KMS-11 (cell line): ENCODE data around the gene OPALIN.

Experiments
- H2AFZ ChIP-seq: fragments of 200-600 bp; sonication (generic); 2 replicates; pipeline ENCODE4 v1.6.1; 2016; ENCODE audit warnings: antibody characterized with exemption, mixed run types, low read depth
- H3K27ac ChIP-seq: fragments of 200-600 bp; sonication (generic); 2 replicates; pipeline ENCODE4 v1.6.1; 2016; ENCODE audit warnings: mild to moderate bottlenecking, mixed run types
- H3K27me3 ChIP-seq: fragments of 200-600 bp; sonication (generic); 2 replicates; pipeline ENCODE4 v1.6.1; 2017; ENCODE audit warnings: mild to moderate bottlenecking, low read depth, mixed run types, moderate library complexity; ENCODE audit not compliant: insufficient read depth
- H3K36me3 ChIP-seq: fragments of 200-600 bp; sonication (generic); 2 replicates; pipeline ENCODE4 v1.6.1; 2017; ENCODE audit warnings: mild to moderate bottlenecking, mixed run types; ENCODE audit not compliant: insufficient read depth
- H3K4me1 ChIP-seq: fragments of 200-600 bp; sonication (generic); 2 replicates; pipeline ENCODE4 v1.6.1; 2016; ENCODE audit warnings: mild to moderate bottlenecking, low read depth, mixed run types; ENCODE audit not compliant: poor library complexity, severe bottlenecking
- H3K4me2 ChIP-seq: fragments of 200-600 bp; sonication (generic); 2 replicates; pipeline ENCODE4 v1.7.0; 2016; ENCODE audit warnings: mild to moderate bottlenecking, mixed run types
- H3K4me3 ChIP-seq: fragments of 200-600 bp; sonication (generic); IDR thresholded peaks from 2 replicates; pipeline ENCODE4 v1.6.1; 2017; ENCODE audit warnings: low read depth, low read length, mixed read lengths; ENCODE audit not compliant: insufficient read depth
- H3K79me2 ChIP-seq: fragments of 200-600 bp; sonication (generic); 2 replicates; pipeline ENCODE4 v1.6.1; 2016; ENCODE audit warnings: low read depth, mixed run types; ENCODE audit not compliant: insufficient read depth
- H3K9ac ChIP-seq: fragments of 200-600 bp; sonication (generic); 2 replicates; pipeline ENCODE4 v1.6.1; 2016; ENCODE audit warnings: mild to moderate bottlenecking, mixed run types
- H4K20me1 ChIP-seq: fragments of 200-600 bp; sonication (generic); 2 replicates; pipeline ENCODE4 v1.6.1; 2016; ENCODE audit warnings: mild to moderate bottlenecking, mixed run types; ENCODE audit not compliant: insufficient read depth
- TF ChIP-seq, protein P1 (sequence below): fragments of 200-600 bp; sonication (generic); conservative IDR thresholded peaks from 2 replicates; pipeline ENCODE4 v1.6.1; 2017; ENCODE audit warnings: low read depth, mild to moderate bottlenecking, antibody characterized with exemption, low read length, moderate library complexity, mixed read lengths

Gene OPALIN

GRCh38 chr10:96395931-96396877 is 37.4 kb upstream of the OPALIN start:
- Histone ChIP-seq H3K79me2 (no peaks in the 10 kb centered on the region), H3K4me2 (no peak overlapping the region), H3K27ac (no peak overlapping the region), H3K27me3 (no peaks in the 10 kb centered on the region), H2AFZ (peak overlapping the region; percentile 20; the same call in 1 of the 2 replicates), H4K20me1 (no peaks in the 10 kb centered on the region), H3K4me1 (peaks cover 4% of the 10 kb centered on the region), H3K9ac (no peak overlapping the region), H3K36me3 (no peaks in the 10 kb centered on the region), H3K4me3 (no peak overlapping the region)
- TF ChIP-seq, protein P1, sequence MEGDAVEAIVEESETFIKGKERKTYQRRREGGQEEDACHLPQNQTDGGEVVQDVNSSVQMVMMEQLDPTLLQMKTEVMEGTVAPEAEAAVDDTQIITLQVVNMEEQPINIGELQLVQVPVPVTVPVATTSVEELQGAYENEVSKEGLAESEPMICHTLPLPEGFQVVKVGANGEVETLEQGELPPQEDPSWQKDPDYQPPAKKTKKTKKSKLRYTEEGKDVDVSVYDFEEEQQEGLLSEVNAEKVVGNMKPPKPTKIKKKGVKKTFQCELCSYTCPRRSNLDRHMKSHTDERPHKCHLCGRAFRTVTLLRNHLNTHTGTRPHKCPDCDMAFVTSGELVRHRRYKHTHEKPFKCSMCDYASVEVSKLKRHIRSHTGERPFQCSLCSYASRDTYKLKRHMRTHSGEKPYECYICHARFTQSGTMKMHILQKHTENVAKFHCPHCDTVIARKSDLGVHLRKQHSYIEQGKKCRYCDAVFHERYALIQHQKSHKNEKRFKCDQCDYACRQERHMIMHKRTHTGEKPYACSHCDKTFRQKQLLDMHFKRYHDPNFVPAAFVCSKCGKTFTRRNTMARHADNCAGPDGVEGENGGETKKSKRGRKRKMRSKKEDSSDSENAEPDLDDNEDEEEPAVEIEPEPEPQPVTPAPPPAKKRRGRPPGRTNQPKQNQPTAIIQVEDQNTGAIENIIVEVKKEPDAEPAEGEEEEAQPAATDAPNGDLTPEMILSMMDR: peak; percentile 90

DNA sequence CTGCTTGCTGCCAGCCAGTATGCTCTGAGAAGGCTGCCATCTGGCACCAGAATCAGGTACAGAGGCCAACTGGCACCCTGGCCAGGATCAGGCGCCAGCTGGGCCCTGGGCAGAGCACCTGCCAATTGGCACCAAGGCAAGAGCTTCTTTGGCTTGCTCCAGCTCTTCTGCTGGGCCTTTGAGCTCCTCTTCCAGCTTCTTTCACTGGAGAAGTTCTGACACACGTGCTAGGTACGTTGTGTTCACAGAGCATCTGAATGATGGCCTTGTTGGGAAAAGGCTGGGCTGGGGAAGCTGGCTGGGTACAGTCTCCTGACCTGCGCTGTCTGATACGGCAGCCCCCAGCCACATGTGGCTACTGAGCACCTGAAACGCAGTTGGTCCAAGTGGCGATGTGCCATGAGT is 31.7 kb upstream of the OPALIN start:
- H3K27me3 ChIP-seq: no peaks in the 10 kb centered on the region
- H3K36me3 ChIP-seq: no peaks in the 10 kb centered on the region
- TF ChIP-seq, protein P1: no peak
- H3K27ac ChIP-seq: no peak overlapping the region
- no peak overlapping the region for H3K4me2 ChIP-seq
- H3K9ac ChIP-seq: no peak overlapping the region
- H3K79me2 ChIP-seq: no peaks in the 10 kb centered on the region
- no peaks in the 10 kb centered on the region for H3K4me1 ChIP-seq
- H4K20me1 ChIP-seq: no peaks in the 10 kb centered on the region
- H2AFZ ChIP-seq: no peak overlapping the region
- no peak overlapping the region for H3K4me3 ChIP-seq

- Histone ChIP-seq H4K20me1 (no peaks in the 10 kb centered on the region), H3K4me1 (no peaks in the 10 kb centered on the region), H3K79me2 (no peaks in the 10 kb centered on the region), H3K36me3 (no peaks in the 10 kb centered on the region), H3K27ac (no peak overlapping the region), H3K9ac (no peak overlapping the region), H3K4me2 (no peak overlapping the region), H2AFZ (no peak overlapping the region), H3K4me3 (no peak overlapping the region), H3K27me3 (no peaks in the 10 kb centered on the region)
- TF ChIP-seq, protein P1: no peak
Measured at GRCh38 chr10:96389785-96390184, 31.0 kb upstream of the OPALIN start.

DNA sequence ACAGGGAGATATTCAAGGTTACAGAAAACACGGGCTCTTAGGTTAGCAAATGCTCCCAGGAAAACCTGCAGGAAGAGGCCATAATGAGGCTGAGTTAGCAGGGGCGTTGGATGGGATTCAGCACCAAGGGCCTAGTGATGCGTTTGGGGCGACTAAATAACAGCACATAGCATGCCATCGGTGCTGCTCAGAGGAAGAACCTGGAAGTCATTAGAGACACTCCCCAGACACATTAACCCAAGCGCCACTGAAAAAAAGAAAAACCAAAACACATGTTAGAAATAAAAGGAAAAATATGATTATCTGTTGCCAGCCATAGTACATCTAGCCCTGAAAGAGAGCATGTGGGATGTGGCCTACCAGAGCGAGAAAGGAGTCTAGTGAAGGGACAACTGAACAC is 28.8 kb upstream of the OPALIN start:
- Histone ChIP-seq H3K79me2 (no peaks in the 10 kb centered on the region), H3K36me3 (no peaks in the 10 kb centered on the region), H3K27ac (no peak overlapping the region), H3K4me3 (no peak overlapping the region), H3K27me3 (no peaks in the 10 kb centered on the region), H2AFZ (no peak overlapping the region), H3K4me1 (no peaks in the 10 kb centered on the region), H3K4me2 (no peak overlapping the region), H3K9ac (no peak overlapping the region), H4K20me1 (no peaks in the 10 kb centered on the region)
- TF ChIP-seq, protein P1: no peak
